Stimulated activated CD8-positive, alpha-beta memory T cell treated with anti-CD3 and anti-CD28 coated beads, Interleukin-4, amount 100 ng/mL, for 1 hour (primary cell): ENCODE data around the gene HM13.
"Not testable (repeated sequence)": the region's sequence is repeated elsewhere in the genome, so short reads cannot be mapped to it uniquely, and the experiment has no call there.

ENCODE experiments used
- DNase-seq, 2 donors: peaks; one replicate each; pipeline ENCODE4 v3.0.0-alpha.2; 2020; ENCODE audit warnings: low read depth in 2 of 2, low spot score in 1 of 2

HM13 gene

GRCh38 chr20:31587545-31588389 is 73.5 kb downstream of the HM13 start:
- no peak for DNase-seq

GRCh38 chr20:31590717-31591225 is 76.5 kb downstream of the HM13 start:
- DNase-seq = no peak

- DNase-seq = no peak
These were observed 79.2 kb downstream of the HM13 start for GRCh38 chr20:31593221-31594001.

- DNase-seq = no peak
These were observed 79.8 kb downstream of the HM13 start for GRCh38 chr20:31594002-31594557.

GRCh38 chr20:31594558-31595379 is 80.5 kb downstream of the HM13 start:
- no peak for DNase-seq

- no peak for DNase-seq
These were observed 81.1 kb downstream of the HM13 start for GRCh38 chr20:31595380-31595653.

GRCh38 chr20:31595654-31596411 is 81.6 kb downstream of the HM13 start:
- no peak for DNase-seq

- DNase-seq = not testable (repeated sequence)
These were observed 82.1 kb downstream of the HM13 start for GRCh38 chr20:31596412-31596715.

- no peak for DNase-seq
These were observed 82.7 kb downstream of the HM13 start for GRCh38 chr20:31596831-31597480.

GRCh38 chr20:31597481-31597855 is 83.2 kb downstream of the HM13 start:
- no peak for DNase-seq

- DNase-seq = no peak
These were observed 88.2 kb downstream of the HM13 start for GRCh38 chr20:31602431-31602778.

- no peak for DNase-seq
These were observed 88.7 kb downstream of the HM13 start for GRCh38 chr20:31602779-31603441.

GRCh38 chr20:31603822-31604566 is 89.8 kb downstream of the HM13 start:
- DNase-seq = peak; percentile 45 to 46

GRCh38 chr20:31604567-31605030 is 90.4 kb downstream of the HM13 start:
- no peak for DNase-seq

- peak; percentile 73 to 83 for DNase-seq
These were observed 91.0 kb downstream of the HM13 start, which contains the start of gene ID1 for GRCh38 chr20:31605031-31605901. Gene ID1 (plus strand): TSS chr20:31605289. CDS start chr20:31605388, 99 bp downstream.

GRCh38 chr20:31605902-31606803 is 91.9 kb downstream of the HM13 start:
- no peak for DNase-seq
